MCF 10A (cell line): Measurements from ENCODE around the gene SPRYD7. TPM values are rescaled to one million over a fixed set of nuclear protein-coding genes. Genes with fewer than 3 reads are reported as not detected.

Experiments used
- BruUV-seq: library from RNA; stranded (reverse); fragments of 400-500 nt; replicated peaks from 2 replicates; lab custom pipeline; 2021; lab: Mats Ljungman, UMichigan
- CTCF ChIA-PET: fragments of 300-600 bp; sonication (Branson Sonifier 250); formaldehyde crosslinking; extraction: SDS; loops from one replicate; lab custom pipeline; 2021; ENCODE audit warnings: antibody characterized with exemption, inconsistent platforms; lab: Yijun Ruan, JAX
- POLR2A ChIA-PET: fragments of 300-600, 350-650 bp; sonication (Branson Sonifier 250); formaldehyde crosslinking; extraction: SDS; loops from one replicate; lab custom pipeline; 2020; ENCODE audit warnings: antibody characterized with exemption, inconsistent platforms; lab: Yijun Ruan, JAX
- DNase-seq: peaks from one replicate; pipeline ENCODE4 v3.0.0-alpha.2; 2018; ENCODE audit not compliant: unreplicated experiment
- H3K27ac Mint-ChIP-seq: one replicate; pipeline ENCODE4 v1.8.0; 2022; ENCODE audit warnings: mild to moderate bottlenecking, low read depth, mixed read lengths; ENCODE audit not compliant: unreplicated experiment
- H3K27me3 Mint-ChIP-seq: one replicate; pipeline ENCODE4 v1.8.0; 2022; ENCODE audit warnings: mixed read lengths; ENCODE audit not compliant: insufficient read depth, unreplicated experiment
- H3K36me3 Mint-ChIP-seq: one replicate; pipeline ENCODE4 v1.8.0; 2022; ENCODE audit warnings: mild to moderate bottlenecking, moderate library complexity, mixed read lengths; ENCODE audit not compliant: insufficient read depth, unreplicated experiment
- H3K4me1 Mint-ChIP-seq: one replicate; pipeline ENCODE4 v1.8.0; 2022; ENCODE audit warnings: mixed read lengths; ENCODE audit not compliant: insufficient read depth, unreplicated experiment
- H3K4me3 Mint-ChIP-seq: one replicate; pipeline ENCODE4 v1.8.0; 2022; ENCODE audit warnings: mild to moderate bottlenecking, moderate library complexity, mixed read lengths; ENCODE audit not compliant: unreplicated experiment
- H3K9me3 Mint-ChIP-seq: one replicate; pipeline ENCODE4 v1.8.0; 2022; ENCODE audit warnings: mixed read lengths; ENCODE audit not compliant: unreplicated experiment
- intact Hi-C: fragments of 100-400 bp; cut with micrococcal nuclease; formaldehyde crosslinking; loops from 2 replicates; pipeline ENCODE4 v1.14.1; 2022
- total RNA-seq: library from RNA; stranded (reverse); gene quantifications from 2 replicates; pipeline ENCODE4 v1.2.3, GENCODE V29; 2022
- TF ChIP-seq, protein P1 (sequence below): fragments of 200-600 bp; IDR thresholded peaks from one replicate; pipeline ENCODE4 v1.8.0; 2022; ENCODE audit warnings: antibody characterized with exemption, mild to moderate bottlenecking; ENCODE audit not compliant: unreplicated experiment

Gene SPRYD7
- total RNA-seq, 1 experiment from 2014 or later = 19.5 TPM

DNA sequence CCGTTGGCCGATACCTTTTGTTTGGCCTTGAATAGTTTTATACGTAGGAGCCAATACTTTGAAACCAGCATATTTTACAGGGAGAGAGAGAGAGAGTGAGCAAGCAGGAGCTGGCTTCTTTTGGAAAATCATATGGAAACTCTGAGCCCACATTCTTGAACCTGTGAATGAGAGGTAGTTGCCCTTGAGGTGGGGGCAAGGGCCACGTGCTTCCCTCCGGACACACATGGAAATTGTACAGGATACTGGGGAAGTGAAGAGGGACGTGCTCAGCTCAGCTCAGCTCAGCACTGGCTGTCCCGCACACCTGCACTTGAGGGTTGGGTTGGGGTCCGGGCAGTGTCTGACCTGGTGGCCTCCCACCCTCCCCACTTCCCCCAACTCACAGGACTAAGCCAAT lies 68.3 kb downstream of the SPRYD7 start:
- no peak for DNase-seq
- intact Hi-C loops = no loop called here
- ChIA-PET POLR2A (no interaction called here), CTCF (interaction anchor here (0.5 kb wide), 1 partner anchor 321 kb away, joined by 3 read pairs; no protein-coding TSS in a partner anchor)
- Mint-ChIP-seq H3K4me3 (no peak overlapping the region), H3K27me3 (no peaks in the 10 kb centered on the region), H3K9me3 (peaks cover 13% of the 10 kb centered on the region), H3K36me3 (no peaks in the 10 kb centered on the region), H3K27ac (no peak overlapping the region), H3K4me1 (no peaks in the 10 kb centered on the region)
- TF ChIP-seq, protein P1, sequence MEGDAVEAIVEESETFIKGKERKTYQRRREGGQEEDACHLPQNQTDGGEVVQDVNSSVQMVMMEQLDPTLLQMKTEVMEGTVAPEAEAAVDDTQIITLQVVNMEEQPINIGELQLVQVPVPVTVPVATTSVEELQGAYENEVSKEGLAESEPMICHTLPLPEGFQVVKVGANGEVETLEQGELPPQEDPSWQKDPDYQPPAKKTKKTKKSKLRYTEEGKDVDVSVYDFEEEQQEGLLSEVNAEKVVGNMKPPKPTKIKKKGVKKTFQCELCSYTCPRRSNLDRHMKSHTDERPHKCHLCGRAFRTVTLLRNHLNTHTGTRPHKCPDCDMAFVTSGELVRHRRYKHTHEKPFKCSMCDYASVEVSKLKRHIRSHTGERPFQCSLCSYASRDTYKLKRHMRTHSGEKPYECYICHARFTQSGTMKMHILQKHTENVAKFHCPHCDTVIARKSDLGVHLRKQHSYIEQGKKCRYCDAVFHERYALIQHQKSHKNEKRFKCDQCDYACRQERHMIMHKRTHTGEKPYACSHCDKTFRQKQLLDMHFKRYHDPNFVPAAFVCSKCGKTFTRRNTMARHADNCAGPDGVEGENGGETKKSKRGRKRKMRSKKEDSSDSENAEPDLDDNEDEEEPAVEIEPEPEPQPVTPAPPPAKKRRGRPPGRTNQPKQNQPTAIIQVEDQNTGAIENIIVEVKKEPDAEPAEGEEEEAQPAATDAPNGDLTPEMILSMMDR = no peak
- BruUV-seq = no TSS peak

DNA sequence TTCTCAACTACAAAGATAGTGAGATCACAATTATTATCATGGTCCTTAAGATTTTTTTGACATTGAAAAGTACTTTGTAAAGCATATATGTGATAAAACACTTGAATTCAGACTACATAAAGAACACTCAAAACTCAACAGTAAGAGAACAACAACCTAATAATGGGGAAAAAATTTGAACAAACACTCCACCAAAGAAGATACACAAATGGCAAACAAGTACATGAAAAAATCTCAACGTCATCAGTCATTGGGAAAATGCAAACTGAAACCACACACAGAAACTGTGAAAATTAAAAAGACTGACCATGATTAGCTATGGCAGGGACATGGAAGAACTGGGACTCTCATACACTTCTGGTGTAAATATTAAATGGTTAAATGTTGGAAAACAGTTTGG lies 70.9 kb downstream of the SPRYD7 start:
- Mint-ChIP-seq H3K9me3 (peaks cover 13% of the 10 kb centered on the region), H3K27me3 (no peaks in the 10 kb centered on the region), H3K4me1 (no peaks in the 10 kb centered on the region), H3K4me3 (no peak overlapping the region), H3K36me3 (no peaks in the 10 kb centered on the region), H3K27ac (no peak overlapping the region)
- POLR2A ChIA-PET = no interaction called here
- TF ChIP-seq, protein P1 = no peak
- no peak for DNase-seq
- CTCF ChIA-PET = interaction anchor here (0.6 to 0.8 kb wide), 2 partner anchors 119 to 1197 kb away, joined by 4 read pairs; no protein-coding TSS in a partner anchor
- no TSS peak for BruUV-seq
- intact Hi-C loops = no loop called here

DNA sequence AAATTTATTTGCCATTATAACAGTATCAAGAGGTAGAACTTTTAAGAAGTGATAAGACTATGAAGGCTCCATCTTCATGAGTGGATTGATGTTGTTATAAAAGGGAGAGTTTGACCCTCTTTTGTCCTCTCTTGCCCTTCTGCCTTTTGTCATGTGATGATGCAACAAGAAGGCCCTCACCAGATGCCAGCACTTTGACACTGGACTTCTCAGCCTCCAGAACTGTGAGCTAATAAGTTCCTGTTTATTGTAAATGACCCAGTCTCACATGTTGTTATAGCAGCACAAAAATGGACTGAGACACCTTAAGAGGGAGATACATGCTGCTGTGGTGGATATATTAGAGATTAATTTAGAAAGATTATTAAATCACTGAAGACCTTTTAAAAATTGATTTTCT lies 71.6 kb downstream of the SPRYD7 start:
- peaks cover 2% of the 10 kb centered on the region for H3K4me1 Mint-ChIP-seq
- no peak overlapping the region for H3K27ac Mint-ChIP-seq
- no peak for DNase-seq
- no peaks in the 10 kb centered on the region for H3K36me3 Mint-ChIP-seq
- ChIA-PET POLR2A (no interaction called here), CTCF (interaction anchor here (0.6 to 0.8 kb wide), 2 partner anchors 120 to 1198 kb away, joined by 4 read pairs; no protein-coding TSS in a partner anchor)
- intact Hi-C loops = no loop called here
- no peak overlapping the region for H3K4me3 Mint-ChIP-seq
- H3K9me3 Mint-ChIP-seq = peaks cover 13% of the 10 kb centered on the region
- TF ChIP-seq, protein P1 = no peak
- no TSS peak for BruUV-seq
- H3K27me3 Mint-ChIP-seq = no peaks in the 10 kb centered on the region

Other genes with a start within 250 kb of the SPRYD7 start
- 90.1 and 121 TPM in 2 replicates for gene EBPL, start 244.9 kb downstream of the SPRYD7 start, total RNA-seq
- gene KPNA3, start 143.7 kb downstream of the SPRYD7 start, total RNA-seq = 40.6 and 41.3 TPM in 2 replicates
- 17.5 and 19.0 TPM in 2 replicates for gene TRIM13, start 60.7 kb upstream of the SPRYD7 start, total RNA-seq
- gene KCNRG, start 79.1 kb upstream of the SPRYD7 start, total RNA-seq = 0.28 and 0.49 TPM in 2 replicates